ENCODE results near the gene RNF38. TPM values are rescaled to one million over a fixed set of nuclear protein-coding genes. Genes with fewer than 3 reads are reported as not detected.

Gene RNF38
- total and polyA plus RNA-seq, 2 experiments from 2014 or later, result 13.7 to 61.9 TPM

DNA sequence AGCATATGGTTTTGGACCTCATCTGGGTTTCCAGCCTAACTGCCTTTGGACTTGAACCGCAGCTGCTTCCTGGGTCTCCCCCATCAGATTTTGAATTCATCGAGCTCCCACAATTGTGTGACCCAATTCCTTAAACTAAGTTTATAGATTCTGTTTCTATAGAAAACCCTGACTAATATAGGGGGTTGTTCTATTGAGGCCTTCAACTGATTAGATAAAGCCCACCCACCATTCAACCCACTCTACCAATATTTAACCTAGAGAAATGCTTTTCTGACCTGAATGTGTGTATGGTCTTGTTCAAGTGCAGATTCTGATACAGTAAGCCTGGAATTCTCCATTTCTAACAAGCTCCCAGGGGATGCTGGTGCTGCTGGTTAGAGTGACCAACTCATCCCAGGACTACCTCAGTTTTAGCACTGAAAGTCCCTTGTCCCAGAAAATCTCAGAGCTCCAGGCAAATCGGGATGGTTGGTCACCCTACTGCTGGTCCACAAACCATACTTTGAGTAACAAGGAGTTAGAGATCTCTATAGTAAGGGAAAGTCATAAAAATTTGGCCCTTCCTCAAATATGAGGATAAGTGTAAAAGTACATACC is 110.1 kb downstream of the RNF38 start:
- H3K4me2 ChIP-seq, result no peak overlapping the region

More for the DNA sequence above, 110.1 kb downstream of the RNF38 start:
- TF ChIP-seq JUNB (IDR thresholded peaks at IDR 0.05; ENCODE audit: unreplicated experiment) (no peak), EZH2 (IDR thresholded peaks at IDR 0.05; ENCODE audit: low read depth, unreplicated experiment) (no peak), CREB1 (CRISPR knock-in tag; IDR thresholded peaks at IDR 0.05; ENCODE audit: low read depth) (no peak), STAT1 (IDR thresholded peaks at IDR 0.05; ENCODE audit: unreplicated experiment) (no peak), EZH2phosphoT487 (IDR thresholded peaks at IDR 0.05; ENCODE audit: unreplicated experiment) (no peak), NANOG (IDR thresholded peaks at IDR 0.05; ENCODE audit: borderline replicate concordance) (no peak), ZNF114 (CRISPR knock-in tag; IDR thresholded peaks at IDR 0.05) (no peak), ZNF331 (CRISPR knock-in tag; IDR thresholded peaks at IDR 0.05; ENCODE audit: low read depth) (no peak), POLR2AphosphoS5 (IDR thresholded peaks at IDR 0.05; ENCODE audit: low read depth) (no peak)
- TF ChIP-seq, protein P1, sequence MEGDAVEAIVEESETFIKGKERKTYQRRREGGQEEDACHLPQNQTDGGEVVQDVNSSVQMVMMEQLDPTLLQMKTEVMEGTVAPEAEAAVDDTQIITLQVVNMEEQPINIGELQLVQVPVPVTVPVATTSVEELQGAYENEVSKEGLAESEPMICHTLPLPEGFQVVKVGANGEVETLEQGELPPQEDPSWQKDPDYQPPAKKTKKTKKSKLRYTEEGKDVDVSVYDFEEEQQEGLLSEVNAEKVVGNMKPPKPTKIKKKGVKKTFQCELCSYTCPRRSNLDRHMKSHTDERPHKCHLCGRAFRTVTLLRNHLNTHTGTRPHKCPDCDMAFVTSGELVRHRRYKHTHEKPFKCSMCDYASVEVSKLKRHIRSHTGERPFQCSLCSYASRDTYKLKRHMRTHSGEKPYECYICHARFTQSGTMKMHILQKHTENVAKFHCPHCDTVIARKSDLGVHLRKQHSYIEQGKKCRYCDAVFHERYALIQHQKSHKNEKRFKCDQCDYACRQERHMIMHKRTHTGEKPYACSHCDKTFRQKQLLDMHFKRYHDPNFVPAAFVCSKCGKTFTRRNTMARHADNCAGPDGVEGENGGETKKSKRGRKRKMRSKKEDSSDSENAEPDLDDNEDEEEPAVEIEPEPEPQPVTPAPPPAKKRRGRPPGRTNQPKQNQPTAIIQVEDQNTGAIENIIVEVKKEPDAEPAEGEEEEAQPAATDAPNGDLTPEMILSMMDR (conservative IDR thresholded peaks at IDR 0.05; ENCODE audit: low read depth in 2 of 2), result no peak
- TF ChIP-seq, protein P2, sequence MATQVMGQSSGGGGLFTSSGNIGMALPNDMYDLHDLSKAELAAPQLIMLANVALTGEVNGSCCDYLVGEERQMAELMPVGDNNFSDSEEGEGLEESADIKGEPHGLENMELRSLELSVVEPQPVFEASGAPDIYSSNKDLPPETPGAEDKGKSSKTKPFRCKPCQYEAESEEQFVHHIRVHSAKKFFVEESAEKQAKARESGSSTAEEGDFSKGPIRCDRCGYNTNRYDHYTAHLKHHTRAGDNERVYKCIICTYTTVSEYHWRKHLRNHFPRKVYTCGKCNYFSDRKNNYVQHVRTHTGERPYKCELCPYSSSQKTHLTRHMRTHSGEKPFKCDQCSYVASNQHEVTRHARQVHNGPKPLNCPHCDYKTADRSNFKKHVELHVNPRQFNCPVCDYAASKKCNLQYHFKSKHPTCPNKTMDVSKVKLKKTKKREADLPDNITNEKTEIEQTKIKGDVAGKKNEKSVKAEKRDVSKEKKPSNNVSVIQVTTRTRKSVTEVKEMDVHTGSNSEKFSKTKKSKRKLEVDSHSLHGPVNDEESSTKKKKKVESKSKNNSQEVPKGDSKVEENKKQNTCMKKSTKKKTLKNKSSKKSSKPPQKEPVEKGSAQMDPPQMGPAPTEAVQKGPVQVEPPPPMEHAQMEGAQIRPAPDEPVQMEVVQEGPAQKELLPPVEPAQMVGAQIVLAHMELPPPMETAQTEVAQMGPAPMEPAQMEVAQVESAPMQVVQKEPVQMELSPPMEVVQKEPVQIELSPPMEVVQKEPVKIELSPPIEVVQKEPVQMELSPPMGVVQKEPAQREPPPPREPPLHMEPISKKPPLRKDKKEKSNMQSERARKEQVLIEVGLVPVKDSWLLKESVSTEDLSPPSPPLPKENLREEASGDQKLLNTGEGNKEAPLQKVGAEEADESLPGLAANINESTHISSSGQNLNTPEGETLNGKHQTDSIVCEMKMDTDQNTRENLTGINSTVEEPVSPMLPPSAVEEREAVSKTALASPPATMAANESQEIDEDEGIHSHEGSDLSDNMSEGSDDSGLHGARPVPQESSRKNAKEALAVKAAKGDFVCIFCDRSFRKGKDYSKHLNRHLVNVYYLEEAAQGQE (IDR thresholded peaks at IDR 0.05; ENCODE audit: unreplicated experiment), result no peak
- TF ChIP-seq, protein P3, sequence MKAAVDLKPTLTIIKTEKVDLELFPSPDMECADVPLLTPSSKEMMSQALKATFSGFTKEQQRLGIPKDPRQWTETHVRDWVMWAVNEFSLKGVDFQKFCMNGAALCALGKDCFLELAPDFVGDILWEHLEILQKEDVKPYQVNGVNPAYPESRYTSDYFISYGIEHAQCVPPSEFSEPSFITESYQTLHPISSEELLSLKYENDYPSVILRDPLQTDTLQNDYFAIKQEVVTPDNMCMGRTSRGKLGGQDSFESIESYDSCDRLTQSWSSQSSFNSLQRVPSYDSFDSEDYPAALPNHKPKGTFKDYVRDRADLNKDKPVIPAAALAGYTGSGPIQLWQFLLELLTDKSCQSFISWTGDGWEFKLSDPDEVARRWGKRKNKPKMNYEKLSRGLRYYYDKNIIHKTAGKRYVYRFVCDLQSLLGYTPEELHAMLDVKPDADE (IDR thresholded peaks at IDR 0.05), result no peak
- TF ChIP-seq, protein P4, sequence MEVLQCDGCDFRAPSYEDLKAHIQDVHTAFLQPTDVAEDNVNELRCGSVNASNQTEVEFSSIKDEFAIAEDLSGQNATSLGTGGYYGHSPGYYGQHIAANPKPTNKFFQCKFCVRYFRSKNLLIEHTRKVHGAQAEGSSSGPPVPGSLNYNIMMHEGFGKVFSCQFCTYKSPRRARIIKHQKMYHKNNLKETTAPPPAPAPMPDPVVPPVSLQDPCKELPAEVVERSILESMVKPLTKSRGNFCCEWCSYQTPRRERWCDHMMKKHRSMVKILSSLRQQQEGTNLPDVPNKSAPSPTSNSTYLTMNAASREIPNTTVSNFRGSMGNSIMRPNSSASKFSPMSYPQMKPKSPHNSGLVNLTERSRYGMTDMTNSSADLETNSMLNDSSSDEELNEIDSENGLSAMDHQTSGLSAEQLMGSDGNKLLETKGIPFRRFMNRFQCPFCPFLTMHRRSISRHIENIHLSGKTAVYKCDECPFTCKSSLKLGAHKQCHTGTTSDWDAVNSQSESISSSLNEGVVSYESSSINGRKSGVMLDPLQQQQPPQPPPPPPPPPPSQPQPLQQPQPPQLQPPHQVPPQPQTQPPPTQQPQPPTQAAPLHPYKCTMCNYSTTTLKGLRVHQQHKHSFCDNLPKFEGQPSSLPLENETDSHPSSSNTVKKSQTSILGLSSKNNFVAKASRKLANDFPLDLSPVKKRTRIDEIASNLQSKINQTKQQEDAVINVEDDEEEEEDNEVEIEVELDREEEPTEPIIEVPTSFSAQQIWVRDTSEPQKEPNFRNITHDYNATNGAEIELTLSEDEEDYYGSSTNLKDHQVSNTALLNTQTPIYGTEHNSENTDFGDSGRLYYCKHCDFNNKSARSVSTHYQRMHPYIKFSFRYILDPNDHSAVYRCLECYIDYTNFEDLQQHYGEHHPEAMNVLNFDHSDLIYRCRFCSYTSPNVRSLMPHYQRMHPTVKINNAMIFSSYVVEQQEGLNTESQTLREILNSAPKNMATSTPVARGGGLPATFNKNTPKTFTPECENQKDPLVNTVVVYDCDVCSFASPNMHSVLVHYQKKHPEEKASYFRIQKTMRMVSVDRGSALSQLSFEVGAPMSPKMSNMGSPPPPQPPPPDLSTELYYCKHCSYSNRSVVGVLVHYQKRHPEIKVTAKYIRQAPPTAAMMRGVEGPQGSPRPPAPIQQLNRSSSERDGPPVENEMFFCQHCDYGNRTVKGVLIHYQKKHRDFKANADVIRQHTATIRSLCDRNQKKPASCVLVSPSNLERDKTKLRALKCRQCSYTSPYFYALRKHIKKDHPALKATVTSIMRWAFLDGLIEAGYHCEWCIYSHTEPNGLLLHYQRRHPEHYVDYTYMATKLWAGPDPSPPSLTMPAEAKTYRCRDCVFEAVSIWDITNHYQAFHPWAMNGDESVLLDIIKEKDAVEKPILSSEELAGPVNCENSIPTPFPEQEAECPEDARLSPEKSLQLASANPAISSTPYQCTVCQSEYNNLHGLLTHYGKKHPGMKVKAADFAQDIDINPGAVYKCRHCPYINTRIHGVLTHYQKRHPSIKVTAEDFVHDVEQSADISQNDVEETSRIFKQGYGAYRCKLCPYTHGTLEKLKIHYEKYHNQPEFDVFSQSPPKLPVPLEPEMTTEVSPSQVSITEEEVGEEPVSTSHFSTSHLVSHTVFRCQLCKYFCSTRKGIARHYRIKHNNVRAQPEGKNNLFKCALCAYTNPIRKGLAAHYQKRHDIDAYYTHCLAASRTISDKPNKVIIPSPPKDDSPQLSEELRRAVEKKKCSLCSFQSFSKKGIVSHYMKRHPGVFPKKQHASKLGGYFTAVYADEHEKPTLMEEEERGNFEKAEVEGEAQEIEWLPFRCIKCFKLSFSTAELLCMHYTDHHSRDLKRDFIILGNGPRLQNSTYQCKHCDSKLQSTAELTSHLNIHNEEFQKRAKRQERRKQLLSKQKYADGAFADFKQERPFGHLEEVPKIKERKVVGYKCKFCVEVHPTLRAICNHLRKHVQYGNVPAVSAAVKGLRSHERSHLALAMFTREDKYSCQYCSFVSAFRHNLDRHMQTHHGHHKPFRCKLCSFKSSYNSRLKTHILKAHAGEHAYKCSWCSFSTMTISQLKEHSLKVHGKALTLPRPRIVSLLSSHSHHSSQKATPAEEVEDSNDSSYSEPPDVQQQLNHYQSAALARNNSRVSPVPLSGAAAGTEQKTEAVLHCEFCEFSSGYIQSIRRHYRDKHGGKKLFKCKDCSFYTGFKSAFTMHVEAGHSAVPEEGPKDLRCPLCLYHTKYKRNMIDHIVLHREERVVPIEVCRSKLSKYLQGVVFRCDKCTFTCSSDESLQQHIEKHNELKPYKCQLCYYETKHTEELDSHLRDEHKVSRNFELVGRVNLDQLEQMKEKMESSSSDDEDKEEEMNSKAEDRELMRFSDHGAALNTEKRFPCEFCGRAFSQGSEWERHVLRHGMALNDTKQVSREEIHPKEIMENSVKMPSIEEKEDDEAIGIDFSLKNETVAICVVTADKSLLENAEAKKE (CRISPR knock-in tag; IDR thresholded peaks at IDR 0.05), result no peak
- no peak for DNase-seq (ENCODE audit: low spot score)
- no peak overlapping the region for H3K27ac ChIP-seq (ENCODE audit: low read depth)
- no peak overlapping the region for H2AFZ ChIP-seq
- Mint-ChIP-seq H3K4me1 (peaks cover 14% of the 10 kb centered on the region), H3K36me3 (ENCODE audit: low read depth) (no peaks in the 10 kb centered on the region), H3K27me3 (ENCODE audit: insufficient read depth, low read depth, poor library complexity) (peaks cover 5% of the 10 kb centered on the region), H3K9me3 (no peaks in the 10 kb centered on the region), H3K4me3 (no peak overlapping the region), H3K27ac (no peak overlapping the region)
- no peaks in the 10 kb centered on the region for H4K20me1 ChIP-seq (replicated peaks; ENCODE audit: insufficient read depth)
- H3F3A ChIP-seq (replicated peaks; ENCODE audit: low read depth), result no peaks in the 10 kb centered on the region
- no peaks in the 10 kb centered on the region for H3K9me2 ChIP-seq (ENCODE audit: insufficient read depth)
- no peaks in the 10 kb centered on the region for H3K27me3 ChIP-seq (ENCODE audit: insufficient read depth)
- no peak for ATAC-seq
- H3K79me2 ChIP-seq (replicated peaks; ENCODE audit: insufficient read depth), result no peaks in the 10 kb centered on the region
- no peaks in the 10 kb centered on the region for H3K36me3 ChIP-seq (ENCODE audit: insufficient read depth)
- no peak overlapping the region for H3K4me3 ChIP-seq
- no peaks in the 10 kb centered on the region for H3K4me1 ChIP-seq (ENCODE audit: insufficient read depth)

Data from GM23338 (cell line).